ENCODE measurements around the gene SPATC1L. TPM values are rescaled to one million over a fixed set of nuclear protein-coding genes. Genes with fewer than 3 reads are reported as not detected.

Gene SPATC1L
- total RNA-seq: 4.7 and 6.3 TPM in 2 replicates

DNA sequence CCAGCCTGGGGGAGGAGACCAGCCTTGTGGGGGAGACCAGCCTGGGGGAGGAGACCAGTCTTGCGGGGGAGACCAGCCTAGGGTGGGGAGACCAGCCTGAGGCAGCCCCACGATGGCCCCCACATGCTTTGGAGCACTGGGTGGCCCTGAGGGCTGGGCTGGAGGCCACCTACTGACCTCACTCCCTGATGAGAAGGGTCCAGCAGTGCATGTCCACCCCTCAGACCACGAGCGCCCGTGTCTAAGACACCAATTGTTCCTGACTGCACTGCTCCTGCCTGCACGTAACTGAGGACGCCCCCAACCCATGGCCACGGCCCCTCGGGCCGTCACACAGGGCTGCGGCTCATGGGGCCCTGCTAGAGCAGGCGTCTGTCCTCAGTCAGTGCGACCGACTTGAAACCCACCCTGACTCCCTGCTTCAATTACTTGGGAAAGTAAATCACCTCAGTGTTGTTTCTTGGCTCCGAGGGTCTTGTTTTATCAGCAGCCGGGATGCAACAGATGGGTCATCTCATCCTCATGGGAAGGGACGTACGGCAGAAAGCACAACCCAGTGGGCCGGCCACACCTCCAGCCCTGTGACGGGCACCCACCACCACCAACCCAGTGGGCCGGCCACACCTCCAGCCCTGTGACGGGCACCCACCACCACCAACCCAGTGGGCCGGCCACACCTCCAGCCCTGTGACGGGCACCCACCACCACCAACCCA is at the start of gene SPATC1L:
Gene SPATC1L, minus strand, starts transcription at position 550 of the 715 bp plus-strand sequence. CDS start 1,643 bp downstream, outside the sequence.

GRCh38 chr21:46228345-46229051 is 44.2 kb upstream of the SPATC1L start, which contains the start of gene LSS:
LSS (minus strand) TSS chr21:46228774; CDS start chr21:46228745, 29 bp downstream.

GRCh38 chr21:46155514-46156377 is 28.5 kb downstream of the SPATC1L start, which contains the start of gene FTCD:
FTCD (minus strand) TSS chr21:46155579; CDS start chr21:46155523, 56 bp downstream.

Other genes starting within 250 kb of the SPATC1L start
- gene COL6A1, start 202.7 kb downstream of the SPATC1L start, total RNA-seq: 14.0 and 22.4 TPM in 2 replicates
- gene COL6A2, start 86.3 kb downstream of the SPATC1L start, total RNA-seq: 39.7 and 92.9 TPM in 2 replicates
- gene FTCD, start 28.9 kb downstream of the SPATC1L start, total RNA-seq: not detected in 2 replicates
- 28.6 and 37.9 TPM in 2 replicates for gene LSS, start 44.3 kb upstream of the SPATC1L start, total RNA-seq
- gene MCM3AP, start 101.2 kb upstream of the SPATC1L start, total RNA-seq: 65.0 and 96.2 TPM in 2 replicates
- 9.1 and 18.0 TPM in 2 replicates for gene YBEY, start 101.9 kb upstream of the SPATC1L start, total RNA-seq
- 0.77 and 0.87 TPM in 2 replicates for gene C21orf58, start 139.4 kb upstream of the SPATC1L start, total RNA-seq
- 13.9 and 15.7 TPM in 2 replicates for gene PCNT, start 139.7 kb upstream of the SPATC1L start, total RNA-seq